Suprapubic skin (tissue), 3 donors: Measurements from ENCODE around the gene IQSEC1.

Source experiments
- EP300 ChIP-seq: sonication (generic); formaldehyde crosslinking; IDR thresholded peaks from one replicate; pipeline ENCODE4 v1.6.1; 2017; ENCODE audit warnings: antibody characterized with exemption
- POLR2A ChIP-seq, 2 donors: fragments of 450-650 bp; IDR thresholded peaks; one replicate each; pipeline ENCODE4 v1.6.1; 2017; ENCODE audit warnings: antibody characterized with exemption in 2 of 2, mild to moderate bottlenecking in 2 of 2, moderate library complexity in 2 of 2
- TF ChIP-seq, protein P1 (sequence below), 2 donors: fragments of 200-600 bp in 1 of 2; fragments of 450-650 bp in 1 of 2; sonication (generic) in 1 of 2; IDR thresholded peaks; one replicate each; pipeline ENCODE4 v1.5.1; 2016 to 2019; ENCODE audit warnings: antibody characterized with exemption in 2 of 2, mild to moderate bottlenecking in 1 of 2, moderate library complexity in 1 of 2

DNA sequence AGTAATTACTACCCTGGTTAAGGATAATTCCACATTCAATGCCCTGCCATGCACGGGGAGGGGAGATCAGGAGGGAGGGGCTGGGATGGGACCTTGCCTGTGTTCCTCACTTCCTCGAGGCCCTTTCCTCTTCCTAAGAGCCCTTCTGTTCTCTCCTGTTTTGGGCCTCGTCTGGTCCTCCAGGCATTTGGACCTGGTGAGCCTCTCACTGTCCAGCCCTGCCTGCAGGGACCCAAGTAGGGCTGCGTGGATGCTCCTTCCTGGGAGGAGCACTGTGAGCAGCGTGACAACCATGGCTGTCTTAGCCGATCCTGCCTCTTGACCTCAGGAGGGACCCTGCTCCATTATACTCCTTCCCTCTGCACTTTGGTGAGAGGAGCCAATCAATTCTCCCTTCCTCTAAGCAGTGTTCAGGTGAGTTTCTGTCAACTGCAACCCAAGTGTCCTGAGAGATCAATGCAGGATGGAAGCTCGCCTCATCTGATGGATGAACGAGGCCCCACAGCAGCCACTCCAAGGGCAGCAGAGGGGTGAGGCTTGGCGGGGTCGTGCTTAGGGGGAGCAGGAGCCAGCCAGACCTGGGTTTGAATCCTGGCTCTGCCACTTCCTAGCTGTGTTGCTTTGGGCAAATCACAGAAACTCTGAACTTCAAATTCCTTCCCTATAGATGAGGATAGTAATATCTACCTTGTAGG lies 92.5 kb downstream of the IQSEC1 start:
- TF ChIP-seq, protein P1, sequence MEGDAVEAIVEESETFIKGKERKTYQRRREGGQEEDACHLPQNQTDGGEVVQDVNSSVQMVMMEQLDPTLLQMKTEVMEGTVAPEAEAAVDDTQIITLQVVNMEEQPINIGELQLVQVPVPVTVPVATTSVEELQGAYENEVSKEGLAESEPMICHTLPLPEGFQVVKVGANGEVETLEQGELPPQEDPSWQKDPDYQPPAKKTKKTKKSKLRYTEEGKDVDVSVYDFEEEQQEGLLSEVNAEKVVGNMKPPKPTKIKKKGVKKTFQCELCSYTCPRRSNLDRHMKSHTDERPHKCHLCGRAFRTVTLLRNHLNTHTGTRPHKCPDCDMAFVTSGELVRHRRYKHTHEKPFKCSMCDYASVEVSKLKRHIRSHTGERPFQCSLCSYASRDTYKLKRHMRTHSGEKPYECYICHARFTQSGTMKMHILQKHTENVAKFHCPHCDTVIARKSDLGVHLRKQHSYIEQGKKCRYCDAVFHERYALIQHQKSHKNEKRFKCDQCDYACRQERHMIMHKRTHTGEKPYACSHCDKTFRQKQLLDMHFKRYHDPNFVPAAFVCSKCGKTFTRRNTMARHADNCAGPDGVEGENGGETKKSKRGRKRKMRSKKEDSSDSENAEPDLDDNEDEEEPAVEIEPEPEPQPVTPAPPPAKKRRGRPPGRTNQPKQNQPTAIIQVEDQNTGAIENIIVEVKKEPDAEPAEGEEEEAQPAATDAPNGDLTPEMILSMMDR (IDR thresholded peaks at IDR 0.05), result no peak
- no peak for TF ChIP-seq EP300
- no peak for TF ChIP-seq POLR2A (IDR thresholded peaks at IDR 0.05)
